OCI-LY1 (cell line): Measurements from ENCODE around the gene ACADL.

Experiments
- H2AFZ ChIP-seq: fragments of 200-600 bp; sonication (generic), shearing (Covaris generic); 2 replicates; pipeline ENCODE4 v1.6.0; 2014; ENCODE audit warnings: antibody characterized with exemption, mild to moderate bottlenecking, low read length
- H3F3A ChIP-seq: fragments of 200-600 bp; sonication (generic), shearing (Covaris generic); 2 replicates; pipeline ENCODE4 v1.6.0; 2014; ENCODE audit warnings: mild to moderate bottlenecking, antibody characterized with exemption, low read length, moderate library complexity; ENCODE audit not compliant: insufficient read depth
- H3K27ac ChIP-seq: fragments of 200-600 bp; sonication (generic); 2 replicates; pipeline ENCODE4 v1.5.1; 2014; ENCODE audit warnings: low read length, mixed run types, mild to moderate bottlenecking, low read depth; ENCODE audit not compliant: poor library complexity, severe bottlenecking
- H3K27me3 ChIP-seq: fragments of 200-600 bp; sonication (generic); 2 replicates; pipeline ENCODE4 v1.6.0; 2014; ENCODE audit warnings: antibody characterized with exemption, mild to moderate bottlenecking, low read length, moderate library complexity; ENCODE audit not compliant: insufficient read depth
- H3K36me3 ChIP-seq: fragments of 200-600 bp; sonication (generic); 2 replicates; pipeline ENCODE4 v1.6.1; 2014; ENCODE audit warnings: mild to moderate bottlenecking, antibody characterized with exemption, low read length, moderate library complexity, mixed read lengths; ENCODE audit not compliant: insufficient read depth
- H3K4me1 ChIP-seq: fragments of 200-600 bp; sonication (generic); 2 replicates; pipeline ENCODE4 v1.5.1; 2014; ENCODE audit warnings: mild to moderate bottlenecking, low read length, moderate library complexity; ENCODE audit not compliant: insufficient read depth, severe bottlenecking
- H3K4me2 ChIP-seq: fragments of 200-600 bp; sonication (generic), shearing (Covaris generic); 2 replicates; pipeline ENCODE4 v1.6.1; 2014; ENCODE audit warnings: low read length
- H3K4me3 ChIP-seq: fragments of 200-600 bp; sonication (generic); 2 replicates; pipeline ENCODE4 v1.5.1; 2014; ENCODE audit warnings: low read length, low read depth, mild to moderate bottlenecking, mixed read lengths; ENCODE audit not compliant: poor library complexity, severe bottlenecking
- H3K79me2 ChIP-seq: fragments of 200-600 bp; shearing (Covaris generic); 2 replicates; pipeline ENCODE4 v1.6.1; 2016; ENCODE audit warnings: mixed run types, low read length, mixed read lengths; ENCODE audit not compliant: insufficient read depth
- H3K9ac ChIP-seq: fragments of 200-600 bp; sonication (generic), shearing (Covaris generic); 2 replicates; pipeline ENCODE4 v1.6.1; 2014; ENCODE audit warnings: mild to moderate bottlenecking, low read length, mixed read lengths
- H3K9me2 ChIP-seq: fragments of 200-600 bp; sonication (generic), shearing (Covaris generic); 2 replicates; pipeline ENCODE4 v1.6.1; 2014; ENCODE audit warnings: low read depth, mild to moderate bottlenecking, low read length, mixed read lengths
- H3K9me3 ChIP-seq: fragments of 200-600 bp; shearing (Covaris generic); 2 replicates; pipeline ENCODE4 v1.6.1; 2014; ENCODE audit warnings: low read length, mixed read lengths
- H4K20me1 ChIP-seq: fragments of 200-600 bp; sonication (generic), shearing (Covaris generic); 2 replicates; pipeline ENCODE4 v1.6.0; 2016; ENCODE audit warnings: mild to moderate bottlenecking, low read length; ENCODE audit not compliant: insufficient read depth
- EZH2 ChIP-seq: fragments of 200-600 bp; sonication (generic), shearing (Covaris generic); IDR thresholded peaks from 2 replicates; pipeline ENCODE4 v1.8.0; 2017; ENCODE audit warnings: borderline replicate concordance, mixed run types, mild to moderate bottlenecking, antibody characterized with exemption, low read length, moderate library complexity, mixed read lengths
- TF ChIP-seq, protein P1 (sequence below): fragments of 200-600 bp; sonication (generic), shearing (Covaris generic); IDR thresholded peaks from 2 replicates; pipeline ENCODE4 v1.5.1; 2017; ENCODE audit warnings: mild to moderate bottlenecking, antibody characterized with exemption, low read length, moderate library complexity, mixed read lengths

ACADL gene

GRCh38 chr2:210174086-210174485 lies 51.2 kb downstream of the ACADL start:
- Histone ChIP-seq H3K4me1 (peaks cover 24% of the 10 kb centered on the region), H3K27ac (peak overlapping the region; percentile 35), H3F3A (no peaks in the 10 kb centered on the region), H2AFZ (no peak overlapping the region), H3K36me3 (peaks cover 5% of the 10 kb centered on the region; the same call in 1 of the 2 replicates), H3K9me3 (no peaks in the 10 kb centered on the region), H4K20me1 (no peaks in the 10 kb centered on the region), H3K27me3 (no peaks in the 10 kb centered on the region), H3K4me2 (no peak overlapping the region), H3K9ac (no peak overlapping the region), H3K4me3 (no peak overlapping the region), H3K79me2 (peaks cover 18% of the 10 kb centered on the region), H3K9me2 (no peaks in the 10 kb centered on the region)
- no peak for TF ChIP-seq EZH2
- TF ChIP-seq, protein P1, sequence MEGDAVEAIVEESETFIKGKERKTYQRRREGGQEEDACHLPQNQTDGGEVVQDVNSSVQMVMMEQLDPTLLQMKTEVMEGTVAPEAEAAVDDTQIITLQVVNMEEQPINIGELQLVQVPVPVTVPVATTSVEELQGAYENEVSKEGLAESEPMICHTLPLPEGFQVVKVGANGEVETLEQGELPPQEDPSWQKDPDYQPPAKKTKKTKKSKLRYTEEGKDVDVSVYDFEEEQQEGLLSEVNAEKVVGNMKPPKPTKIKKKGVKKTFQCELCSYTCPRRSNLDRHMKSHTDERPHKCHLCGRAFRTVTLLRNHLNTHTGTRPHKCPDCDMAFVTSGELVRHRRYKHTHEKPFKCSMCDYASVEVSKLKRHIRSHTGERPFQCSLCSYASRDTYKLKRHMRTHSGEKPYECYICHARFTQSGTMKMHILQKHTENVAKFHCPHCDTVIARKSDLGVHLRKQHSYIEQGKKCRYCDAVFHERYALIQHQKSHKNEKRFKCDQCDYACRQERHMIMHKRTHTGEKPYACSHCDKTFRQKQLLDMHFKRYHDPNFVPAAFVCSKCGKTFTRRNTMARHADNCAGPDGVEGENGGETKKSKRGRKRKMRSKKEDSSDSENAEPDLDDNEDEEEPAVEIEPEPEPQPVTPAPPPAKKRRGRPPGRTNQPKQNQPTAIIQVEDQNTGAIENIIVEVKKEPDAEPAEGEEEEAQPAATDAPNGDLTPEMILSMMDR: no peak

GRCh38 chr2:210172219-210172575 lies 53.0 kb downstream of the ACADL start:
- Histone ChIP-seq H3K79me2 (peaks cover 36% of the 10 kb centered on the region), H3K36me3 (no peaks in the 10 kb centered on the region), H3K9ac (peak overlapping the region; percentile 100), H3K27ac (peak overlapping the region; percentile 100), H3K4me3 (peak overlapping the region; percentile 85), H3K9me2 (no peaks in the 10 kb centered on the region), H4K20me1 (no peaks in the 10 kb centered on the region), H3K4me1 (peaks cover 42% of the 10 kb centered on the region), H3F3A (no peaks in the 10 kb centered on the region), H3K9me3 (no peaks in the 10 kb centered on the region), H2AFZ (no peak overlapping the region), H3K27me3 (no peaks in the 10 kb centered on the region), H3K4me2 (peak overlapping the region; percentile 100)
- TF ChIP-seq, protein P1: no peak

GRCh38 chr2:210171309-210172218 lies 53.7 kb downstream of the ACADL start, which contains the start of gene KANSL1L:
TSS of gene KANSL1L (minus strand) at chr2:210171409. CDS start at chr2:210154582, 16,827 bp downstream.
- peak within 1 kb of the TSS; percentile 85 for H3K4me3 ChIP-seq
- H3K79me2 ChIP-seq: peaks cover 43% of the 10 kb centered on the region
- H3K36me3 ChIP-seq: no peaks in the 10 kb centered on the region
- no peaks in the 10 kb centered on the region for H3K9me2 ChIP-seq
- peaks cover 45% of the 10 kb centered on the region for H3K4me1 ChIP-seq
- H3K4me2 ChIP-seq: peak within 1 kb of the TSS; percentile 100
- peak within 1 kb of the TSS; percentile 71; the same call in 1 of the 2 replicates for H2AFZ ChIP-seq
- H3K9ac ChIP-seq: peak within 1 kb of the TSS; percentile 100
- H3K27ac ChIP-seq: peak within 1 kb of the TSS; percentile 100
- H3K9me3 ChIP-seq: no peaks in the 10 kb centered on the region
- H3F3A ChIP-seq: no peaks in the 10 kb centered on the region
- no peaks in the 10 kb centered on the region for H3K27me3 ChIP-seq
- no peak for TF ChIP-seq EZH2
- TF ChIP-seq, protein P1: no peak
- no peaks in the 10 kb centered on the region for H4K20me1 ChIP-seq
